Measurements from ENCODE around the gene DSCAM. TPM values are rescaled to one million over a fixed set of nuclear protein-coding genes. Genes with fewer than 3 reads are reported as not detected.

Gene DSCAM
- polyA plus RNA-seq, 1 experiment, result 0.10 TPM

DNA sequence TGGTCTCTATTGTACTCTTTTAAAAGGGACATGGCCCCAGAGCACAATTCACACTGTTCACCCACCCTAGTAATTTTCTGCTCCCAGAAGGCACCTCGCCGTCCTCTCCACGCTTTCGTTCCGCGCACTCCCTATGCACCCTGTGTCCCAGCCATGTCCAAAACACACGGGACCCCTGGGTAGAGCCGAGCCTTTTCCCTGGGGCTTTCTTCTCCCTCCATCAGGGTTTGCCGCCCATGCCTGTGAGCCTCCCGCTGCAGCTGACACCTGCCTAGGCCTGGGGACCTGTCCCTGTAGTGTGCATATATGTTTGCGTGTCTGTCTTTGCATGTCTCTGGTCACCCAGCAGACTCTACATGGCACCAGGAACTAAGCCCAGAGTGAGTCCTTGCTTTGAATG lies 677.0 kb downstream of the DSCAM start:
- CTCF ChIA-PET, result no interaction called here

DNA sequence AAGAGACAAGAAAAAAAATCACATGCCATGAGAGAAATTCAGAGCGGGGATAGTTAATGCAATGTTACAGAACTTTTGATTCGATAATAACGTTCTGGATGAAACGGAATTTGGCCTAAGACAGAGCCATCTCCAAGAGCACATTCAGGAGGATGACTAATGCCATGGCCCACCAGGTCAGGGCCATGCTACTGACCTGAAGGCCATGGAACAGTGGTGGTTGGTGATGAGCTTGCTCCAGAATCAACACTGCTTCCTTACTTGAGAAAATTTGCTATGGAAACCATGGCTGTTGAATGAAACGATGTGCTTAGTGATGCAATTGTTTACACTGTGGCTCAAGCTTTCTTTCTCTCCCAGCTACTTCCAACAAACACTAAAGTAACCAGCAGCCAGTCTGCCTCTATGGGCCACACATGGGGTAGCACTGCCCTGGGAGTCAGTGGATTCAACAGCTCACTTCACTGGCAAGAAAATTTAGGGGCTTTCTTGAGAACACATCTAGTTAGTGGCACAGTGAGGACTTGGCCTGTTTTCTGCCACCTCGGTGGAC lies 680.6 kb downstream of the DSCAM start:
- no peak for DNase-seq (ENCODE audit: low read depth)
- TF ChIP-seq, protein P1, sequence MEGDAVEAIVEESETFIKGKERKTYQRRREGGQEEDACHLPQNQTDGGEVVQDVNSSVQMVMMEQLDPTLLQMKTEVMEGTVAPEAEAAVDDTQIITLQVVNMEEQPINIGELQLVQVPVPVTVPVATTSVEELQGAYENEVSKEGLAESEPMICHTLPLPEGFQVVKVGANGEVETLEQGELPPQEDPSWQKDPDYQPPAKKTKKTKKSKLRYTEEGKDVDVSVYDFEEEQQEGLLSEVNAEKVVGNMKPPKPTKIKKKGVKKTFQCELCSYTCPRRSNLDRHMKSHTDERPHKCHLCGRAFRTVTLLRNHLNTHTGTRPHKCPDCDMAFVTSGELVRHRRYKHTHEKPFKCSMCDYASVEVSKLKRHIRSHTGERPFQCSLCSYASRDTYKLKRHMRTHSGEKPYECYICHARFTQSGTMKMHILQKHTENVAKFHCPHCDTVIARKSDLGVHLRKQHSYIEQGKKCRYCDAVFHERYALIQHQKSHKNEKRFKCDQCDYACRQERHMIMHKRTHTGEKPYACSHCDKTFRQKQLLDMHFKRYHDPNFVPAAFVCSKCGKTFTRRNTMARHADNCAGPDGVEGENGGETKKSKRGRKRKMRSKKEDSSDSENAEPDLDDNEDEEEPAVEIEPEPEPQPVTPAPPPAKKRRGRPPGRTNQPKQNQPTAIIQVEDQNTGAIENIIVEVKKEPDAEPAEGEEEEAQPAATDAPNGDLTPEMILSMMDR (IDR thresholded peaks at IDR 0.05; ENCODE audit: insufficient read depth, low read depth, low read length), result no peak
- ChIA-PET CTCF (no interaction called here), POLR2A (no interaction called here)
- Histone ChIP-seq H3K36me3 (ENCODE audit: control insufficient read depth, insufficient read depth, low read length) (no peaks in the 10 kb centered on the region), H3K27me3 (ENCODE audit: control insufficient read depth, insufficient read depth, low read length) (no peaks in the 10 kb centered on the region), H3K4me3 (ENCODE audit: low read depth, low read length) (no peak overlapping the region)

More for the DNA sequence above, 677.0 kb downstream of the DSCAM start:
- H3K27me3 ChIP-seq (ENCODE audit: control insufficient read depth, insufficient read depth, low read length), result no peaks in the 10 kb centered on the region
- H3K4me3 ChIP-seq (ENCODE audit: low read depth, low read length), result no peak overlapping the region
- TF ChIP-seq, protein P1 (IDR thresholded peaks at IDR 0.05; ENCODE audit: insufficient read depth, low read depth, low read length), result no peak
- no peak for DNase-seq (ENCODE audit: low read depth)
- POLR2A ChIA-PET, result no interaction called here
- H3K36me3 ChIP-seq (ENCODE audit: control insufficient read depth, insufficient read depth, low read length), result no peaks in the 10 kb centered on the region

DNA sequence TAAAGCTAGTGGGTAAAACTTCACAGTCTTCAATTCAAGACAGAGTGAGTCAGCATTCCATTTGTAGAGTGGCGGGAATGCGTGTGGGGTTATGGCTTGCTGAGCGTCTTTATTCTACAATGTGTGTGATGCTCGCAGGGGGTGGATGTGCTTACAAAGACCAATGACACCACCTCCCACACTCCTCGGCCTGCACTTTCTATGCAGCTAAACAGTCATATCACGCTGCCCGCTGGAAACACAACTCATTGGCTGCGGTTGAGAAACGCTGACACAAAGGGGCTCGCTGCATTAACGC lies 681.2 kb downstream of the DSCAM start:
- CTCF ChIA-PET, result interaction anchor here (0.5 kb wide), 1 partner anchor 9 kb away, joined by 3 read pairs; no protein-coding TSS in a partner anchor

DNA sequence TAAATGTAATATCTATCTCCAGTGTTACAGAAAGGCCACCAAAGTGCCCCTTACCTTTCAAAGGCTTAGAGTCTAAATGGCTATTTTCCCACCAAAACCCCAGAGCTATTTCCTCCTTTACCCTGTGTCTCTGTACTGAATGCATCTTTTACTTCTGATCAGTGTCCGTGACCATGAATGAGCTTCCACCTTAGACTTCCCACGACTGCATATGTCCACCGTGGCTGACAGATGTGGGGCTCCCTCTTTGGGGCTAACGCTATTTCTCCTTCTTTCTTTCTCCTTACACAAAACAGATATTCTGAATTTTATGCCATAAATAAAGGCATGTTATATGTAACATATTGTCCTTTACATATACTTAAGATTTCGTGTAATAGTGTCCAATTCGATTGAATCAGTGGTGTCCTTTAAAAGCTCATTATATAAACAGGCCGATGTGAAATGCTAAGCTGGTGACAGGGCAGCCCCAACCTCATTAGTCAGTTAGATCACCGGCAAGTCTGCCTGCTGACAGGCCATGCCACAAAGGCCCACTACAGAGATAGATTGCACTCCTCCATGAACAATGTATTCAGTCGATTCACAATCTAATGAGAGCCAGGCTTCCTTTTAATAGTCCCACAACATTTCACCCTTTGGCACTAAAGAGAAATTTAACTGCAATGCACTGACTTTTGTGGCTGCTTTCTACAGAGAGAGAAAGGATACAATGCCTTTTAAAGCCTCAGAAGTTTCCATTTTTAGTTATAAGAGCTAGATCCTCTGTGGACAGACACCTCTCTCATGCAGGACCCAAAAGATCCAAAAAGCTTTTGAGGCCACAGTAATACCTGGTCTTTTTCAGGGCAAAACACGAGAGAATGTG lies 681.8 kb downstream of the DSCAM start:
- ChIA-PET POLR2A (no interaction called here), CTCF (interaction anchor here (0.5 kb wide), 1 partner anchor 9 kb away, joined by 3 read pairs; no protein-coding TSS in a partner anchor)
- H3K4me3 ChIP-seq (ENCODE audit: low read depth, low read length), result no peak overlapping the region
- DNase-seq (ENCODE audit: low read depth), result no peak
- no peaks in the 10 kb centered on the region for H3K36me3 ChIP-seq (ENCODE audit: control insufficient read depth, insufficient read depth, low read length)
- TF ChIP-seq, protein P1 (IDR thresholded peaks at IDR 0.05; ENCODE audit: insufficient read depth, low read depth, low read length), result no peak
- H3K27me3 ChIP-seq (ENCODE audit: control insufficient read depth, insufficient read depth, low read length), result no peaks in the 10 kb centered on the region

More for the DNA sequence above, 681.2 kb downstream of the DSCAM start:
- H3K36me3 ChIP-seq (ENCODE audit: control insufficient read depth, insufficient read depth, low read length), result no peaks in the 10 kb centered on the region
- DNase-seq (ENCODE audit: low read depth), result no peak
- TF ChIP-seq, protein P1 (IDR thresholded peaks at IDR 0.05; ENCODE audit: insufficient read depth, low read depth, low read length), result no peak
- no peak overlapping the region for H3K4me3 ChIP-seq (ENCODE audit: low read depth, low read length)
- POLR2A ChIA-PET, result no interaction called here
- no peaks in the 10 kb centered on the region for H3K27me3 ChIP-seq (ENCODE audit: control insufficient read depth, insufficient read depth, low read length)

DNA sequence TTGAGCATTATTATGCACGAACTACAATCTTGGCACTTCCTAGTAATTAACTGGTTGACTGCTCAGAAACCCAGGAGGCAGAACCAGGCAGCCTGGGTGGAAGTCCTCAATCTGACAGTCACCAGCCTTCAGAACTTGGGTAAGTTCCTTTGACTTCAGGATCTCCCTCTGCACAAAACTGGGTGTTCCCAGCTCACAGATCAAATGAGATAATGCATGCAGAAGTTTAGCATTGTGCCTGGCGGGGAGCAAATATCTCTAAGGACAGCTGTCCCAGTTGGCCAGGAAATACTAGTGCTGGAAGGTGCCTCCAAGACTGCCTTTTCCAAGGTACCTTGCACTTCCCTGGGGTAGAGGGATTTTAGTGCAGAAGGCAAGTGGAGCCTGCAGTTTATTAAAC lies 684.9 kb downstream of the DSCAM start:
- ChIA-PET CTCF (no interaction called here), POLR2A (no interaction called here)
- DNase-seq (ENCODE audit: low read depth), result no peak
- no peak overlapping the region for H3K4me3 ChIP-seq (ENCODE audit: low read depth, low read length)
- TF ChIP-seq, protein P1 (IDR thresholded peaks at IDR 0.05; ENCODE audit: insufficient read depth, low read depth, low read length), result no peak
- H3K36me3 ChIP-seq (ENCODE audit: control insufficient read depth, insufficient read depth, low read length), result no peaks in the 10 kb centered on the region
- no peaks in the 10 kb centered on the region for H3K27me3 ChIP-seq (ENCODE audit: control insufficient read depth, insufficient read depth, low read length)
